Testis (tissue), 2 donors: Measurements from ENCODE around the gene RMI2.

Experiments used
- CTCF ChIP-seq, 3 experiments: fragments of 450-650 bp in 2 of 3; fragments of 200-600 bp in 1 of 3; sonication (generic) in 1 of 3; IDR thresholded peaks; one replicate each; pipeline ENCODE4 v1.5.1; 2016 to 2019; ENCODE audit warnings: antibody characterized with exemption in 3 of 3, mild to moderate bottlenecking in 2 of 3, moderate library complexity in 1 of 3
- POLR2A ChIP-seq: fragments of 450-650 bp; IDR thresholded peaks from one replicate; pipeline ENCODE4 v1.6.1; 2017; ENCODE audit warnings: antibody characterized with exemption, mild to moderate bottlenecking, moderate library complexity

- no peak for TF ChIP-seq CTCF (IDR thresholded peaks at IDR 0.05)
- TF ChIP-seq POLR2A = no peak
Observed at GRCh38 chr16:11347831-11348230, 2.6 kb downstream of the RMI2 start.
